Heart left ventricle (tissue), 13 donors: ENCODE data around the gene CTSF.

ENCODE experiments used
- POLR2A ChIP-seq, 2 donors: fragments of 450-650 bp; IDR thresholded peaks; one replicate each; pipeline ENCODE4 v1.6.1; 2017; ENCODE audit warnings: antibody characterized with exemption in 2 of 2, mild to moderate bottlenecking in 2 of 2, moderate library complexity in 2 of 2
- TF ChIP-seq, protein P1 (sequence below), 12 donors: fragments of 200-600 bp; sonication (generic) in 4 of 12; IDR thresholded peaks; one replicate each; pipeline versions ENCODE4 v1.5.0 to v1.8.0; 2018 to 2022; ENCODE audit warnings: antibody characterized with exemption in 12 of 12, mild to moderate bottlenecking in 5 of 12
- donor health status: ischemic (EF 13 %, LVEDD 7.1; RV severe dilation, severe dysfunction).
- donor health status: DM: no; HTN: yes; CAD: no.
- donor health status: DM: no; HTN: no; CAD: no.
- donor health status: ischemic (EF 25% LVEDD 6.9; RV normal size, moderate dysfunction).
- donor health status: ischemic (EF 25% LVEDD 5.7; RV mildly dilated, moderate dysfunction).
- donor health status: ischemic (EF 35%, LVEDD 5.7; RV mildly dilated, moderate dysfunction).
- donor health status: nonischemic (EF 11% LVEDD 7.7; RV severe dilation, severe dysfunction).
- donor health status: DM: yes; HTN: yes; CAD: no.
- donor health status: PGD.
- donor health status: ischemic (EF 29% LVEDD 5.4; RV normal size, mild dysfunction).
- donor health status: nonischemic (EF 23%, LVEDD 6.1; RV moderate dilation, normal function).

- TF ChIP-seq, protein P1, sequence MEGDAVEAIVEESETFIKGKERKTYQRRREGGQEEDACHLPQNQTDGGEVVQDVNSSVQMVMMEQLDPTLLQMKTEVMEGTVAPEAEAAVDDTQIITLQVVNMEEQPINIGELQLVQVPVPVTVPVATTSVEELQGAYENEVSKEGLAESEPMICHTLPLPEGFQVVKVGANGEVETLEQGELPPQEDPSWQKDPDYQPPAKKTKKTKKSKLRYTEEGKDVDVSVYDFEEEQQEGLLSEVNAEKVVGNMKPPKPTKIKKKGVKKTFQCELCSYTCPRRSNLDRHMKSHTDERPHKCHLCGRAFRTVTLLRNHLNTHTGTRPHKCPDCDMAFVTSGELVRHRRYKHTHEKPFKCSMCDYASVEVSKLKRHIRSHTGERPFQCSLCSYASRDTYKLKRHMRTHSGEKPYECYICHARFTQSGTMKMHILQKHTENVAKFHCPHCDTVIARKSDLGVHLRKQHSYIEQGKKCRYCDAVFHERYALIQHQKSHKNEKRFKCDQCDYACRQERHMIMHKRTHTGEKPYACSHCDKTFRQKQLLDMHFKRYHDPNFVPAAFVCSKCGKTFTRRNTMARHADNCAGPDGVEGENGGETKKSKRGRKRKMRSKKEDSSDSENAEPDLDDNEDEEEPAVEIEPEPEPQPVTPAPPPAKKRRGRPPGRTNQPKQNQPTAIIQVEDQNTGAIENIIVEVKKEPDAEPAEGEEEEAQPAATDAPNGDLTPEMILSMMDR (IDR thresholded peaks at IDR 0.05): no peak
- no peak for TF ChIP-seq POLR2A (IDR thresholded peaks at IDR 0.05)
These were observed 28.6 kb downstream of the CTSF start for GRCh38 chr11:66539870-66540213.
